HG03095 (cell line): Measurements from ENCODE around the gene BTNL9.
"Not testable (repeated sequence)": the region's sequence is repeated elsewhere in the genome, so short reads cannot be mapped to it uniquely, and the experiment has no call there.

Experiments used
- ATAC-seq: cut with Tn5 transposase; IDR thresholded peaks from one replicate; pipeline ENCODE4 v1.9.1; 2021; ENCODE audit warnings: moderate library complexity; ENCODE audit not compliant: unreplicated experiment

Gene BTNL9

DNA sequence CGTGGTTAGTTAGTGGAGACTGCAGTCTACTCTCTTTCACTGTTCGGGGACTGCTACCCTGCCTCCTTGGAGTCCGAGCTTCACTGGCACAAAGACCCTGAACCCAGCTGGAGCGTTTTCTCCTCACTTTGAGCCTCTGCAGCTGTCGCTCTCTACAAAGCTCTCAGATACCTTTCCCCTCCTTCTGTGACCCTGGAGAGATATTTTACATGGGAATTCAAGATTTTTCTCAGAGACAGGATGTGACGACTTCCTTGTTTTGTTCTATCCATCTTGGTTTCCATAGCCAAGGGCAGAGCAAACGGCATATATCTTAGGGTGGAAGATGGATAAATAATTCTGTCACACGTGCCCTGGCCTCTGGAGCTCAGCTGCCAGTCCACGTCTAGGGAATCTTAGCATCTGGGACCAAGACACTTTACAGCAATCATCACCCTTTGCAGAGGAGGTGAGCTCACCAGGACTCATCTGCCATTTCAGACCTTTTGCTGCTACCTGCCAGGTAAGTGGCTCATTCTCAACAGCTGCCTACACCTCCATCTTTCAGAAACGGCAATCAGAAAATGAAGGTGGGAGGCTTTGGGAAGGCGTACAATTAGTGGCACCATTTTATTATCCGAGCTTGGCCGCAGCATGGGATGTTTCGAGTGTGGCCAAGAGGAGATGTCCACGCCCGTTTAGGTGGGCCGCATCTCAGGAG, at the start of gene BTNL9:
TSS of gene BTNL9 (plus strand) at position 336 of the 700 bp plus-strand sequence. CDS start 5,224 bp downstream, outside the sequence.
- ATAC-seq: no peak

DNA sequence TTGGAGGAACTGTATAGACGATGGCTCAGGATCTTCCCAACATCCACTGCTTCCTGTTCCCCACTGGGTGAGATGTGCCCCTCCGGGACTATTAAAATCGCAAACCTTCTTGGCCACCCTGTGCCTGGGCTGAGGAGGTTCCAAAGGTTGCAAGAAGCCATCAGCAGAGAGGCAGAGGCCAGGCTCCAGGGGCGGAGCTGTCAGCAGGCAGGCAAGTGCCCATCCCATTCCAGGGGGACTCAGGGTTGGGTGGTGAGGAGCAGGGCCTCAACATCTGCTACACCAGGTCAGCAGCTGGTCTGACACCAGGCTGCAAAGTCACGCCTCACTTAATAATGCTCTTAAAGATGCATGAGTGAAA, 49.2 kb upstream of the BTNL9 start:
- no peak for ATAC-seq

DNA sequence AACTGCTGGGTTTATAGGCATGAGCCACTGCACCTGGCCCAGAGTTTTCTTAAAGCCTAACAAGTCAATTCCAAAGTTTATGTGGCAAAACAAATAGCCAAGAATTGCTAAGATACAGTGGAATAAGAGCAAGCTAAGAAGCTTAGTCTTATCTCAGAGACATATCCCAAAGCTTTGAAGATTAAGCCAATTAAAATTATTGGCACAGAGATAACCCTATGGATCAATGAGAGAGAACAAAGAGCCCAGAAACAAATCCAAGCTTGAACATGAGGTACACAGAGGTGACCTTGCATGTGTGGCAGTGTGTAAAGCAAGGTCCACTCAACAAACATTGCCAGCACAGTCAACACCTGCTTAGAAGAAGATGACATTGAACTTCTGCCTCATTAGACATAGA, 38.1 kb upstream of the BTNL9 start:
- ATAC-seq: no peak

DNA sequence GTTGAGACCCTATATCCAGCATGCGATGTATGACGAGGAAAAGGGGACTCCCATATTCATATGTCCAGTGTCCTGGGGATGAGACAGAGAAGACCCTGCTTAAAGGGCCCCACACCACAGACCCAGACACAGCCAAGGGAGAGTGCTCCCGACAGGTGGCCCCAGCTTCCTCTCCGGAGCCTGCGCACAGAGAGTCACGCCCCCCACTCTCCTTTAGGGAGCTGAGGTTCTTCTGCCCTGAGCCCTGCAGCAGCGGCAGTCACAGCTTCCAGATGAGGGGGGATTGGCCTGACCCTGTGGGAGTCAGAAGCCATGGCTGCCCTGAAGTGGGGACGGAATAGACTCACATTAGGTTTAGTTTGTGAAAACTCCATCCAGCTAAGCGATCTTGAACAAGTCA, 34.3 kb upstream of the BTNL9 start:
- no peak for ATAC-seq

DNA sequence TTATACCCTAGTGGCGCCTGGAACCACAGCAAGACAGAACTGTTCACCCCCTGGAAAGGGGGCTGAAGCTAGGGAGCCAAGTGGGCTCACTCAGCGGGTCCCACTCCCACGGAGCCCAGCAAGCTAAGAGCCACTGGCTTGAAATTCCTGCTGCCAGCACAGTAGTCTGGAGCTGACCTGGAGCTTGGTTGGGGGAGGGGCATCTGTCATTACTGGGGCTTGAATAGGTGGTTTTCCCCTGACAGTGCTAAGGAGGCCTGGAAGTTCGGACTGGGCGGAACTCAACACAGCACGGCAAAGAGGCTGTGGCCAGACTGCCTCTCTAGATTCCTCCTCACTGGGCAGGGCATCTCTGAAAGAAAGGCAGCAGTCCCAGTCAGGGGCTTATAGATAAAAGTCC, 31.9 kb upstream of the BTNL9 start:
- no peak for ATAC-seq

DNA sequence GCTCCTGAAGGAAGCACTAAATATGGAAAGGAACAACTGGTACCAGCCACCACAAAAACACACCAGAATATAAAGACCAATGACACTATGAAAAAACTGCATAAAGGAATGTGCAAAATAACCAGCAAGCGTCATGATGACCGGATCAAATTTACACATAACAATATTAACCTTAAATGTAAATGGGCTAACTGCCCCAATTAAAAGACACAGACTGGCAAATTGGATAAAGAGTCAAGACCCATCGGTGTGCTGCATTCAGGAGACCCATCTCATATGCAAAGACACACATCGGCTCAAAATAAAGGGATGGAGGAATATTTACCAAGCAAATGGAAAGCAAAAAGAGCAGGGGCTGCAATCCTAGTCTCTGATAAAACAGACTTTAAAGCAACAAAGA, 30.0 kb upstream of the BTNL9 start:
- ATAC-seq: not testable (repeated sequence)

DNA sequence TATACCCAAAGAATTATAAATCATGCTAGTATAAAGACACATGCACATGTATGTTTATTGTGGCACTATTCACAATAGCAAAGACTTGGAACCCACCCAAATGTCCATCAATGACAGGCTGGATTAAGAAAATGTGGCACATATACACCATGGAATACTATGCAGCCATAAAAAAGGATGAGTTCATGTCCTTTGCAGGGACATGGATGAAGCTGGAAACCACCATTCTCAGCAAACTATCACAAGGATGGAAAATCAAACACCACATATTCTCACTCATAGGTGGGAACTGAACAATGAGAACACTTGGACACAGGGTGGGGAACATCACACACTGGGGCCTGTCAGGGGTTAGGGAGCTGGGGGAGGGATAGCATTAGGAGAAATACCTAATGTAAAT, 25.4 kb upstream of the BTNL9 start:
- not testable (repeated sequence) for ATAC-seq

DNA sequence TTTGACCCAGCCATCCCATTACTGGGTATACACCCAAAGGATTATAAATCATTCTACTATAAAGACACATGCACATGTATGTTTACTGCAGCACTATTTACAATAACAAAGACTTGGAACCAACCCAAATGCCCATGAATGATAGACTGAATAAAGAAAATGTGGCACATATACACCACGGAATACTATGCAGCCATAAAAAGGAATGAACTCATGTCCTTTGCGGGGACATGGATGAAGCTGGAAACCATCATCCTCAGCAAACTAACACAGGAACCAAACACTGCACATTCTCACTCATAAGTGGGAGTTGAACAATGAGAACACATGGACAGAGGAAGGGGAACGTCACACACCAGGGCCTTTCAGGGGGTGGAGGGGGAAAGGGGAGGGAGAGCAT, 22.6 kb upstream of the BTNL9 start:
- ATAC-seq: not testable (repeated sequence)

DNA sequence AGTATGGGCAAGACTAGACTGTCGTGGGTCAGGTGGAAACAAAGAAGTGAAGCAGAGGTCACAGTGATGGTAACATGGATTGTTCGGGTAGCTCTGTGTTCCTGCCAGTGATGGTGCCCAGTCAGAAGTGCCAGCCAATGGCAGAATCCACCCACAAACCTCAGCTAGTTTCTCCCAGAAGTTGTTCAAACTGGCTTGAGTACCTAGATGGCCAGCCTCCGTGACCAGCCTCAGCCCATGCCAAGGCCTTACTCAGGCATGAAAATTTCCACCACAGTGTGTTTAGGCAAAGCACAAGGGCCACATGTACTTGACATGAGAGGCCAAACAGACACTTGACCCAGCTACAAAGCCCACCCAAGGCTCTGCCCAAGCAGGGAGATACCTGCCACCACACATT, 19.4 kb upstream of the BTNL9 start:
- ATAC-seq: no peak

DNA sequence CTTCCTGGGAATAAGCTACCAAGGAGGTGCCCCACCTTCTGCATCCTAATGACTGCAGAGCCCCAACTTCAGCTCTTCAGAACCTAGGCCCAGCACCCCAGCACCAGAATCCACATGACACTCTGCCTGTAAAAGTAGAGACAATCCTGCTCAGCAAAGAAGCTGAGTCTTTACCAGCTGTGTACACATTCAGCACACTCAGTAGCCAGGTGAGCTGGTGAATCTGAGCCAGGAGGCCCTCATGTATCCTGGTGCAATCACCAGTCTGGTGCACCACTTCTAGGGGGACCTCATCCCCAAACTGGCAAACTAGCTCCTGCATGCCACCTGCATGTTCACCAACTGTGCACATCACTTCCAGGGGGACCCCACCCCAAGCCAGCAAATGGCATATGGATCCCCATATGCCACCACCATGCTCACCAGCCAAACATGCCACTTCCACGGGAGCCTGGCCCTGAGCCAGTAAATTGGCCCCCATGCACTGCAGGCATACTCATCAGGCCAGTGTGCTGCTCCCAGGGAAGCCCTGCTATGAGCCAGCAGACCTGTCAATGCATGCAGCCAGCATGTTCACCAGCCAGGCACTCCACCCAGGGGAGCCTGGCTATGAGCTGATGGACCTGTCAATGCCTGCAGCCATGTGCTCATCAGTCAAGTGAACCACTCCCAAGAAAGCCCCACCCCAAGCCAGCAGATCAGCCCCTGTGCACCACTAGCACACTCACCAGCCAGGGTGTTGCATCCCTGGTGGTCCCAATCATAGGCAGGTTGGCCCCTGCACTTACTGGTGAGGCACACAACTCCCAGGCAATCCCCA, 15.6 kb upstream of the BTNL9 start:
- ATAC-seq: no peak

DNA sequence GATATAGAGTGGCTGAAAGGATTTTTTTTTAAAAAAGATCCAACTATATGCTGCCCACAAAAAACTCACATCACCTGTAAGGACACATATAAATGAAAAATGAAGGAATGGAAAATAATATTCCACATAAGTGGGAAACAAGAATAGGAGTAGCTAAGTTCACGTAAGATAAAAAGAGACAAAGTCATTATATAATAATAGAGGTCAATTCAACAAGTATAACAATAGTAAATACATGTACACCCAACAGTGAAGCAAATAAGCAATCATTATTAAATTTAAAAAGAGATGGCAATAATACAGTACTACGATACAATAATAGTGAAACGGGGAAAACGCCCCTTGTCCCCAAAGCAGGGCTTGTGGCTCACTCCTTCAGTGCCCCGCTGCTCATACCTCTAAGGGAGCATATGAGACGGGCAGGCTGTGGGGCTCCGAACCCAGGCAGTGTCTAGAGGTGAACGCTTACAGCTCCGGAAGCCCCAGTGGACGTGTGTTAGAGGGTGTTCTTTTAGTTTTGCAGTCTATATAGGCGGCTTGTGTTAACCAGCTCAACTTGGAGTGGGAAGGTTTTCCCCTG, 12.5 kb upstream of the BTNL9 start:
- no peak for ATAC-seq

DNA sequence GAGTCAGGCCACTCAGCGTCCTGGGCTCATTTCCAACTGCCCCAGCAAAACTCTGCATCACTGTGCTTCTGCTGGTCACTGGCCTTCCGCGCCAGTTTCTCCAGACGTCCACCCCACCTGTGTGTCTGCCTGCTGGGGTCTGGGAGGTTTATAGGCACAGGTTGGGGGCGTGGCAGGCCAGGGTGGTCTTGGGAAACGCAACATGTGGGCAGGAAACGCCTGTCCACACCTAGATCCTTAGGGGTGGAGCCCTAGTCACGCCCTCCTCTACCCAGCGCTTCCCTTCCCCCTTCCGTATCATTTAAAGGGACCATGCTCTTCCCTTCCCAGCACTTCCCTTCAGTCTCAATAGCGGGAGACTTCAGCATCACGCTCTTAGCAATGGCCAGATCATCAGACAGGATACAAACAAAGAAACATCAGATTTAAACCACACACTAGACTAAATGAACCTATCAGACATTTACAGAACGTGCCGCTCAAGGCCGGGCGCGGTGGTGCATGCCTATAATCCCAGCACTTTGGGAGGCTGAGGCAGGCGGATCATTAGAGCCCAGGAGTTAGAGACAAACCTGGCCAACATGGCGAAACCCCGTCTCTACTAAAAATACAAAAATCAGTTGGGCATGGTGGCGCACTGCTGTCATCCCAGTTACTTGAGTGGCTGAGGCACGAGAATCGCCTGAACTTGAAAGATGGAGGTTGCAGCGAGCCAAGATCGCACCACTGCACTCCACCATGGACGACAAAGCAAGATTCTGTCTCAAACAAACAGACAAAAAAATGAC, 11.8 kb upstream of the BTNL9 start:
- ATAC-seq: no peak

DNA sequence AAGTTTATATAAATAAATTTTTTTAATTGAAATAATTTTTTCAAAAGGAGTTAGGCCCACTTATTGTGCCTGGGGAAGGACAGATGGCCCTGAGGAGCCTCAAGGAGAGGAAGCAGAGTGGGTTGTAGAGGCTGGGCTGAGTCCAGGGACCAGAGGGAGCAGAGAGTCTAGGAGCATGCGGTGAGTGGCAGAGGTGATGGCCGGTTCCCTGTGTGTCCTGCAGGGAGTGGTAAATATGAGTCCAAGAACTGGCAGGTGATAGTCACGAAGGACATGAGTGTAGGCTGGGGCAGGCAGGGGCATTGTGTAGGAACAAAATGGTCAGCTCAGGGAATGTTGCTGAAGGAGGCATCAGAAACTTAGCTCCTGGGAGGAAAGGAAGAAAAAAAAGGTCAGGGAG, 8.3 kb upstream of the BTNL9 start:
- no peak for ATAC-seq

DNA sequence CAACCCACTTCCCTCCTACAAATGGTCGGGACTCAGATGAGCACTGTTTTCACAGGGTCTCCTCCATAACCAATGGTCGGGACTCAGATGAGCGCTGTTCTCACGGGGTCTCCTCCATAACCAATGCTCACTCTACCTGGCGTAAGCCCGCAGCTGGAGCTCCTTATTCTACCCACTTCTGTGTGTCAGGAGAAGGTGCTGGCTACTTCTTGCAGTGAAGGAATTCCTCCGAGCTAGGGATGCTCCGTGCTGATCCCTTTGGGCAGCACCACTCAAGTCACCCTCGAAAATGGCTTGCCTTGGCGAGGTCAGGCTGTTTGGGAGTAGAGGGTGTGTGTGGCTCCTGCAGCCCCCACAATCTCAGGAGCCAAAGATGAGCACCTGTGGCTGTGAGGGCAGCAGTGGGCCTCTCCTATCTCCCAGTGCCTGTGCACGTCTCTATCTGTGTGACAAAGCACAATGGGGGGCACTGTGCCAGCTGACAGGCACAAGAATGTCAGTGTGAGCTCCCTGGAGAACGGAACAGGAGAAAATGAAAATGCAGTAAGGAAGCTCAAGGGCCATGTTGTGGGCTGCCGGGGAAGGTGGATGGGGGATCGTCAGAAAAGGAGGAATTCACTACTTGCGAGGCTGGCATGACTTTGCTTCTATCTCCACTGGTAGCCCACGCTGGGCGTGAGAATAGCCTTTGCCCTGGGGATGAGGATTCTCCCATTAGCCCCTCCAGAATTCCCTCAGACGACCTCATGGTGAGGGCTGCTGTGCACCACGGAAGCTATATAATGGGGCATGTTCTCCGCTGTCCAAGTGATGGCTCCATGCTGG, 3.9 kb upstream of the BTNL9 start:
- no peak for ATAC-seq

DNA sequence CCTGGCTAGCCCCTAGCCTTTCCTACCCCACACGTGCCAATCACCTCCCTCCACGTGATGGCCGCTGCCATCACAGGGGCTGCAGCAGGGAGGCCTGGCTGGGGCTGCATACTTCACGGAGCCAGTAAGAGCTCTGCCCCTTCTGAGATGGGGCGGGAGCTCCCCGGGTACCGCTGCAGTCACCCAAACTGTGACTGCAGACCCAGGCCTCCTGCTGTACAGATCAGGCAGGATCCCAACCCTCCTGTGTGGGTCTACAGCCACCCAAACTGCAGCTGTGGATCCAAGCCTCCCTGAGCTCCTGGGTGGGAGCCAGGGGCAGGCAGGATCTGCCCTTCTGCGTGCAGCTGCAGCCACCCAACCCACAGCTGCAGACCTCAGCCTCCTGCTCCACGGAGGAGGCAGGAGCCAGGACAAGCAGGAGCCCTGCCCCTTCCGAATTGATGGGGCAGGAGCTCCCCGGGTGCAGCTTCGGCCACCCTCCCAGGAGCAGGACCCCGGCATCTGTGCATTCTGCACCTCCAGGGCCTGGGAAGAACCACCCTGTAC, 3.2 kb upstream of the BTNL9 start:
- ATAC-seq: no peak

DNA sequence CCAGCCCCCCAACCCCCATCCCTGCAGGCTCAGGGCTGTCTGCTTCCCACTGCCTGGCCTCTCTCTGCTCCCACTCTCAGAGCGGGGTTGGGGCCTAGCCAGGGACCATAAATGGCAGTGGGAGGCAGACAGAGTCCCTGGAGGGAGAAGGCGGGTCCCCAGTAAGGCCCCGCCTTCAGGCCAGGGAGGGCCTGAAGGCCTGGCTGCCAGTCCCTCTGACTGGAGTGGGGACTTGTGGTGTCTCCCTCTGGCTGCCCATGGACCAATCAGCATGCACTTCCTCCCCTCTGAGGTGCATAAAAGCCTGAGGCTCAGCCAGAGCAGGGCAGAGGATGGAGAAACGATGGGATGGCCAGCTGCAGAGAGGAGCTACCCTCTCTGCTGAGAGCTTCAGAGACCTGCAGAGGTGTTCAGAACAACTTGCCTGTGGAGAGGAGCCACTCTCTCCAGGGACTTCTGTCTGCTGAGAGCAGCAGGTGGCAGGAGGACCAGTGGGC, 2.7 kb upstream of the BTNL9 start:
- no peak for ATAC-seq

DNA sequence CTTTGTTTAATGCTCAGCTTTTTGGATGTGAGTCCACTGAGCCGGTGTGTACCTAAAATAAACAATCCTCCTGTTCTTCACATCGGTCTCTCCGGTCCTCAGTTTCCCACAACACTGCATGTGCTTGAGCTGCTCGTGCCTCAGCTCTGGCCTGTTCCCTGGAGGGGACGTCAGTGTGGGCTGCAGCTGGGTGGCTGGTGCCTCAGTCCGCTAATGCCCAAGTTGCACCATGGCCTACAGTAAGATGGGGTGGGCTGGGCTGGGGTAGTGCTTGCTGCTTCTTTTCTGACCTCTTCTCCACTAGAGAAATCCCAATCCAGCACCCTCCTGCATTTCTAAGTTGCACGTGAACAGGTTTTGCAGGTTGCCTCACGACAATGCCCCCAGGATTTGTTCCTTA, 595 bp upstream of the BTNL9 start:
- no peak for ATAC-seq

DNA sequence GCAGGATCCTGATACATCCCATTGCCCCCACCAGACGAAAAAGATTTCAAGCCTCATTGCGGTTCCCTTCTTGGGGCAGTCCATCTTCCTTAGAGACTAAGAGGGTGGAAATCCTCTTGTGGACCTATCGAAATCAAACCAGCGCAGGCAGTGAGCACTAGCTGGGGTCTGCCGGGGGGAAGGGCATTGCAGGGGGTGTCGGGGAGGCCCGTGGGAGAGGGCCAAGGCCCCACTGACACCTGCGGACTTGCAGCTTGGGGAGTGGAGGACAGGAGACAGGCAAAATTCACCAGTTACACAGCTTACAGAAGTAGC, 522 bp downstream of the BTNL9 start:
- no peak for ATAC-seq

DNA sequence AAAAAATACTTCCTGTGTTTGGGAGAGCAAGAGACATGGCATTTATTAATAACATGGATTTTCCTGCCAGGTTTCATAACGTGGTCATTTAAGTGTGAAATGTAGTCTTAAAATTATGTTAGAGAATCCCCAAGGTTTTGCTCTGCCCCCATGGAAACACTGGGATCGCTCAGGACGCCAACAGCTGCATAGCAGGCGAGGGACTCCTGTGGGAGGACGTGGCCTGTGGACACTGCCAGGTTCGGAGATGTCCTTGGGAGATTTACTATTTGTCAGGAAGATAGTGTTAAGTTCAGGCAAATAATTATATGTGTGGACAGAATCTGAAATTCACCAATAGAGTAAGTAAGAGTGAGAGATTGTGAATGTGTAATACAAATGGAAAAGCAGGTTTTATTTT, 977 bp downstream of the BTNL9 start:
- ATAC-seq: no peak

DNA sequence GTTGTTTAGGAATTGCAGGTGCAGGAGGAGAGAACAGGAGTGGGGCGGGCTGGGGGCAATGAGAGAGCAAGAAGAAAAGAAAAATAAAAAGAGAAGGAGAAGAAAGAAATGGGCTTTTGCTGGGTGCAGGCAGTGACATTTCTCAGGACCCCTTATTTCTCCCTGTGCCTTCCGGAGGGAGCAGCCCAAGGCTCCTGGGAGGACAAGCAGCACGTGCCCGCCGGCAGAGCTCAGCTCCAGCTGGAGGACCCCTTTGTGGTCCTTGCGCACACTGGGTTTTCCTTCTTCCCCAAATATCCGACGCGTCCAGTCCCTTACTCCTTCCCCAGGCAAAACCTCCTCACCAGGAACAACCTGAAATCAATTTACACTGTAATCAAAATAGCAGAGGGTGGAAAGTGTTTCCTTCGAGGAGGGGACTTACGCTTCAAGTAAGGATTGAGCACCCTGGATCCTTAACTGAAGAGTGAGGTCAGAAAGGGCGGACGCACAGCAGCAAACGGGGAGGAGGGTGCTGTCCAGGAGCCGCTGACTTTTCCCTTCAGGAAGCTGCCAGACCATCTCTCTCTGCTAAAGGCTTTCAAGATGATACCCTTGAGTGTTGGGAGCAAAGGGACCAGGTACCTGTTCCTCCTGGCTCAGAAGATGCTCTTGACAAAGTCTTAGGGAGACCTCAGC, 2.1 kb downstream of the BTNL9 start:
- ATAC-seq: no peak
